Left lung (tissue), 10 donors: ENCODE data around the gene PSRC1. TPM values are rescaled to one million over a fixed set of nuclear protein-coding genes. Genes with fewer than 3 reads are reported as not detected.
A peak's percentile ranks its signal among the peaks of the same experiment; 100 is the strongest.

Experiments
- ATAC-seq: fragments of 200-7000 bp; cut with Tn5 transposase; one replicate; pipeline ENCODE4 v1.9.1; 2020; ENCODE audit warnings: moderate library complexity
- DNase-seq, 4 donors: peaks; one replicate each; pipeline ENCODE4 v3.0.0-alpha.2; 2013 to 2020
- H3K27ac ChIP-seq, 2 donors: fragments of 200-600 bp; sonication (generic) in 1 of 2; one replicate each; pipeline versions ENCODE4 v1.5.0 to v1.8.0; 2020 to 2021
- H3K27me3 ChIP-seq, 2 donors: fragments of 200-600 bp; sonication (generic) in 1 of 2; one replicate each; pipeline versions ENCODE4 v1.5.0 to v1.8.0; 2020 to 2021
- H3K36me3 ChIP-seq, 2 donors: fragments of 200-600 bp; sonication (generic) in 1 of 2; one replicate each; pipeline versions ENCODE4 v1.5.0 to v1.8.0; 2020 to 2021
- H3K4me1 ChIP-seq, 2 donors: fragments of 200-600 bp; one replicate each; pipeline ENCODE4 v1.8.0; 2021
- H3K4me3 ChIP-seq, 2 donors: fragments of 200-600 bp; sonication (generic) in 1 of 2; one replicate each; pipeline versions ENCODE4 v1.5.0 to v1.8.0; 2020 to 2021; ENCODE audit warnings: mild to moderate bottlenecking in 1 of 2
- H3K9me3 ChIP-seq, 2 donors: fragments of 200-600 bp; sonication (generic) in 1 of 2; one replicate each; pipeline versions ENCODE4 v1.5.0 to v1.8.0; 2020 to 2021
- intact Hi-C, 2 donors: fragments of 100-400 bp; cut with DNase I; formaldehyde crosslinking; loops; one replicate each; pipeline versions ENCODE4 v1.11.2 to v1.14.2; 2022
- polyA plus RNA-seq, 6 donors: library from polyadenylated mRNA; unstranded; fragments of 120-200 nt; gene quantifications; one replicate each; pipeline ENCODE4 v1.2.1, GENCODE V29; 2013; ENCODE audit not compliant: insufficient read length in 6 of 6
- total RNA-seq, 2 donors: library from RNA; stranded (reverse); fragmentation: NEBNext Ultra II Directional; extraction: Animal tissue kit (Norgen Biotek cat#: 25700); gene quantifications; one replicate each; pipeline ENCODE4 v1.2.1, GENCODE V29; 2021
- TF ChIP-seq, protein P1 (sequence below), 2 donors: fragments of 200-600 bp; sonication (generic) in 1 of 2; IDR thresholded peaks; one replicate each; pipeline versions ENCODE4 v1.5.0 to v1.8.0; 2021; ENCODE audit warnings: antibody characterized with exemption in 2 of 2
- donor health status: DM: no; HTN: yes; CAD: no.
- donor health status: DM: no; HTN: no; CAD: no.

Gene PSRC1
- total and polyA plus RNA-seq, 8 donors: 4.2 to 53.0 (median 37.7) TPM

DNA sequence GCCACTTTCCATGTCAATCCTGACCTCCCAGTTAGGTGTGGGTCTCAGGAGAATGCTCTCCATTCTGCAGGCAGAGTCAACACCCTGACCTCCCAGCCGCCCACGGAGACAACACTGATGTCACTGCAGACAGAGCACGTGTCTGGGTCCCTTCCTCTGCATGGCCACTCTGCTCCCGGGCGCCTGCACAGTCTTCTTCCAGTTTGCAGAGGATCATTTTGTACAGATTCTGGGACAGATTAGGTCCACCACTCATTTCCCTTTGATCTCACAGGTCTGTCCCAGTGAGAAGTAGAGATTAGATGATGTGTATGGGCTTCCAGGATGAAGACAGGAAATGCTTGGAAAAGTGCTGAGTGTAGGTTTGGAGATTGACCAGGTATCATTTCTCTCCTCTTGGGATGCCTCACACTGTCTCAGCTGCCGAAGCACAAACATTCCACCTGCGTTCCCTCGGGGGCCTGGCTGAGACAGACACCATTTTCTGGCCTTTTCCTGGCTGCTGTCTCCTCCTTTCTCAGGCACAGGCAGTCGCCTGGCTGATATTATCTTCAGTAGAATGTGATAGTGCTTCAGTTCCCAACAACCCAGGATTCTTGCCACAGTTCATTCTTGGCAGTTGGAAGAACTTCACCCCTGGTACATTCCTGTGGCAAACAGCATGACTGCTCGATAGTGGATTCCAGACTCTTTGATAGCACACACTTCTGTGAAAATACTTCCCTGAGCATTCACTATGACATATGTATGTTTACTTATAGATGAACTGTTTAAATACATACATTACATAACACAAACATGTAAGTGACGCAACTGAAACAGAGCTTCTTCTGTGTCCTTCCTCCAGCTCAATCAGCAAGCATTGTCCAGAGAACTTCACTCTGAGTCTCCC is 16.0 kb upstream of the PSRC1 start:
- ATAC-seq (peak; percentile 55), DNase-seq (peak in 1 of 4 donors; percentile 40)
- intact Hi-C loops: no loop called here

DNA sequence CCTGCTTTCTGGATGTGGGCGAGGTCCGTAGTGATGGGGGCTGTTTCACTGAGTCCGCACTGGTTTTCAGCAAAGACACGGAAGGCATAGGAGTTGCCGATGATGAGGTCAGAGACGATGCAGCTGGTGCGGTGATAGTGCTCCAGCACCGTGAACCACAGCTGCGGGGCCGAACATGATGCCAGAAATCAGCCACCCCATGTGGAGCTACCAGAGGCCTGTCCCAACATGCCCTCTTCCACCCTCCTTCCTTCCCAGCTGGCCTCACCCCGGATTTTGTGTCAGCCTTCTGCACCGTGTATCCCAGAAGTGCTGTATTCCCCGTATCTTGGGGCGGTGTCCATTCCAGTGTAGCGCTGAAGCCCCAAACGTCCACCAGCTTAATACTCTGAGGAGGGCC is 13.8 kb upstream of the PSRC1 start:
- H3K9me3 ChIP-seq: no peaks in the 10 kb centered on the region
- DNase-seq (no peak), ATAC-seq (no peak)
- H3K27me3 ChIP-seq: no peaks in the 10 kb centered on the region
- no peak overlapping the region for H3K27ac ChIP-seq
- H3K36me3 ChIP-seq: no peaks in the 10 kb centered on the region
- TF ChIP-seq, protein P1, sequence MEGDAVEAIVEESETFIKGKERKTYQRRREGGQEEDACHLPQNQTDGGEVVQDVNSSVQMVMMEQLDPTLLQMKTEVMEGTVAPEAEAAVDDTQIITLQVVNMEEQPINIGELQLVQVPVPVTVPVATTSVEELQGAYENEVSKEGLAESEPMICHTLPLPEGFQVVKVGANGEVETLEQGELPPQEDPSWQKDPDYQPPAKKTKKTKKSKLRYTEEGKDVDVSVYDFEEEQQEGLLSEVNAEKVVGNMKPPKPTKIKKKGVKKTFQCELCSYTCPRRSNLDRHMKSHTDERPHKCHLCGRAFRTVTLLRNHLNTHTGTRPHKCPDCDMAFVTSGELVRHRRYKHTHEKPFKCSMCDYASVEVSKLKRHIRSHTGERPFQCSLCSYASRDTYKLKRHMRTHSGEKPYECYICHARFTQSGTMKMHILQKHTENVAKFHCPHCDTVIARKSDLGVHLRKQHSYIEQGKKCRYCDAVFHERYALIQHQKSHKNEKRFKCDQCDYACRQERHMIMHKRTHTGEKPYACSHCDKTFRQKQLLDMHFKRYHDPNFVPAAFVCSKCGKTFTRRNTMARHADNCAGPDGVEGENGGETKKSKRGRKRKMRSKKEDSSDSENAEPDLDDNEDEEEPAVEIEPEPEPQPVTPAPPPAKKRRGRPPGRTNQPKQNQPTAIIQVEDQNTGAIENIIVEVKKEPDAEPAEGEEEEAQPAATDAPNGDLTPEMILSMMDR (IDR thresholded peaks at IDR 0.05): no peak
- H3K4me1 ChIP-seq: peaks cover 13 to 31% of the 10 kb centered on the region in 2 donors
- H3K4me3 ChIP-seq: no peak overlapping the region
- intact Hi-C loops: no loop called here

More for the DNA sequence above, 16.0 kb upstream of the PSRC1 start:
- TF ChIP-seq, protein P1 (IDR thresholded peaks at IDR 0.05): no peak
- H3K9me3 ChIP-seq: no peaks in the 10 kb centered on the region
- no peaks in the 10 kb centered on the region for H3K27me3 ChIP-seq
- H3K4me1 ChIP-seq: peaks cover 13 to 31% of the 10 kb centered on the region in 2 donors
- H3K36me3 ChIP-seq: no peaks in the 10 kb centered on the region
- H3K27ac ChIP-seq: peak overlapping the region; percentile 28 to 58
- no peak overlapping the region for H3K4me3 ChIP-seq

DNA sequence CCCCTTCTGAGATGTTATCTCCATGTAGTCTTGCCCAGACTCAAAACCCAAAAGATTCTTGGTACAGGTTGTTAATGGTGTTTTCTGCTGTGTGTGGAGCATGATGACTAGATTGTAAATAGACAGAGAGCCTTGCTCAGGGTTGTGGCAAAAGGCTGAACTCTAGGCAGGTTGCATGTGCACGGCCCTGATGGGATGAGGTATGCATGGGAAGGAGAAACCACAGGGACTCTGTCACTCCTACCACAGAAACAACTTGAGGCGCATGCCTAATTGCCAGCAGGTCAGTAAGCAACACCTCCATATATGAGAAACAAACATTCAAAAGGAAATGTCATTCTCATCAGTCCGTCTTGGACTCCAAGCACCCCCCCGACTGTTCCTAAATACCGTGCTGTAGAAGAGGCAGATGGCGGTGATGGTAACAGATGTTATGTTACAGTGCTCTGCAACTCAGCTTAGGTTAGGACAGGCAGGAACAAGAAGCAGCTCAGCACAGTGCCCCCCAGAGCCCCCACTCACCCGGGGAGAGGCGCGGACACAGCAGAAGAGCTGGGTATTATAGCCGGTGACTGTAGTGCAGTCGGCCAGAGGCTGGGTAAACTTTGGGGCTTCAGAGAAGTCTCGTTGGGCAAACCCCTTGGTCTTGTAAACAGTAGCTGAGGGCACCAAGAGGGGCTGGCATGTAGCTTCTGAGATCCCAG is 12.9 kb upstream of the PSRC1 start:
- DNase-seq (no peak), ATAC-seq (no peak)
- intact Hi-C loops: no loop called here
- no peak overlapping the region for H3K27ac ChIP-seq
- no peaks in the 10 kb centered on the region for H3K36me3 ChIP-seq
- no peaks in the 10 kb centered on the region for H3K27me3 ChIP-seq
- TF ChIP-seq, protein P1 (IDR thresholded peaks at IDR 0.05): no peak
- H3K9me3 ChIP-seq: no peaks in the 10 kb centered on the region
- H3K4me3 ChIP-seq: no peak overlapping the region
- H3K4me1 ChIP-seq: peaks cover 13 to 35% of the 10 kb centered on the region in 2 donors

DNA sequence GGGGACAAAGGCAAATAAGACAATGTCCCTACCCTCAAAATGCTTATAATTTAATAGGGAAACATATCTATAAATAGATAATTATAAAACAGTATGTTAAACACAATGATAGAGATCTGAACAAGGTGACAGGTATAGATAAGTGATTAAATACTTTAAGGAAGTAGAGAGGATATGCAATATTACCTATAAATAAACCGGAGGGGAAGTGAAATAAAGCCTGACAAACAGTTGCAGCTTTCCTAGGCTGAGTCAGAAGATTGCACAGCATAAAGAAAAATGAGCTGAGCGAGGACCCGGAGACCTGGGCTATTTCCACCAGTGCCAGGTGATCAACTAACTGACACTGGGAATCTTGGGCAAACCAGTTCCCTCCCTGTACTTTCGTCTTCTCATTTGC is 11.5 kb upstream of the PSRC1 start:
- H3K9me3 ChIP-seq: no peaks in the 10 kb centered on the region
- TF ChIP-seq, protein P1 (IDR thresholded peaks at IDR 0.05): no peak
- no peak overlapping the region for H3K27ac ChIP-seq
- DNase-seq: no peak
- H3K4me3 ChIP-seq: no peak overlapping the region
- H3K27me3 ChIP-seq: no peaks in the 10 kb centered on the region
- intact Hi-C loops: no loop called here
- H3K4me1 ChIP-seq: peaks cover 6 to 29% of the 10 kb centered on the region in 2 donors
- no peak for ATAC-seq
- no peaks in the 10 kb centered on the region for H3K36me3 ChIP-seq

DNA sequence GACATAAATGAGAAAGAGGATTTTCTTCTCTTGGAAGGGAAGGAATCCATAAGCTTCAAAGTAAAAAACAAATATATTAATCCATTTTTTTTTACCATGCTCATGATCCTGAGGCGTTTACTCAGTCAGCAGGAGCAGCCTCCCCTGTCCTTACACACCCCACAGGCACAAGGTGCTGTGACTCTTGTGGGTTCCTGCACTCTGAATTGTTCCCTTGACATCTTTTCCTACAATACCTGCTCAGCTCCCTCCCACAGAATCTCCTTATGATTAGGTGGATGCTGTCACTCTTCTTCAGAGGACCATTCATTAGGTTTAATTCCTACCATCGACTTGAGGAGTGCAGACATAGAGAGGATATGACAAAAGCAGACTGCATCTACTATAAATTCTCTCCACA is 10.1 kb upstream of the PSRC1 start:
- ATAC-seq (no peak), DNase-seq (no peak)
- intact Hi-C loops: no loop called here

More for the DNA sequence above, 10.1 kb upstream of the PSRC1 start:
- Histone ChIP-seq H3K27me3 (no peaks in the 10 kb centered on the region), H3K27ac (no peak overlapping the region), H3K4me1 (peaks cover 0 to 18% of the 10 kb centered on the region in 2 donors), H3K4me3 (no peak overlapping the region), H3K36me3 (no peaks in the 10 kb centered on the region), H3K9me3 (no peaks in the 10 kb centered on the region)
- TF ChIP-seq, protein P1 (IDR thresholded peaks at IDR 0.05): no peak
